ENCODE data around the gene GPR21.

Gene GPR21

DNA sequence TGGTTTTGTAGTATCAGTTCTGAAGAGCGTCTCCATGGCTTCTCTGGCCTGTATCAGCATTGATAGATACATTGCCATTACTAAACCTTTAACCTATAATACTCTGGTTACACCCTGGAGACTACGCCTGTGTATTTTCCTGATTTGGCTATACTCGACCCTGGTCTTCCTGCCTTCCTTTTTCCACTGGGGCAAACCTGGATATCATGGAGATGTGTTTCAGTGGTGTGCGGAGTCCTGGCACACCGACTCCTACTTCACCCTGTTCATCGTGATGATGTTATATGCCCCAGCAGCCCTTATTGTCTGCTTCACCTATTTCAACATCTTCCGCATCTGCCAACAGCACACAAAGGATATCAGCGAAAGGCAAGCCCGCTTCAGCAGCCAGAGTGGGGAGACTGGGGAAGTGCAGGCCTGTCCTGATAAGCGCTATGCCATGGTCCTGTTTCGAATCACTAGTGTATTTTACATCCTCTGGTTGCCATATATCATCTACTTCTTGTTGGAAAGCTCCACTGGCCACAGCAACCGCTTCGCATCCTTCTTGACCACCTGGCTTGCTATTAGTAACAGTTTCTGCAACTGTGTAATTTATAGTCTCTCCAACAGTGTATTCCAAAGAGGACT, 1.5 kb downstream of the GPR21 start:
- DNase-seq (ENCODE audit: low read depth): no peak

- no peak for DNase-seq (ENCODE audit: low read depth)
Observed at GRCh38 chr9:123035791-123036190, 2.3 kb downstream of the GPR21 start.

GRCh38 chr9:123036893-123037545, 3.6 kb downstream of the GPR21 start:
- no peak for DNase-seq (ENCODE audit: low read depth)

DNA sequence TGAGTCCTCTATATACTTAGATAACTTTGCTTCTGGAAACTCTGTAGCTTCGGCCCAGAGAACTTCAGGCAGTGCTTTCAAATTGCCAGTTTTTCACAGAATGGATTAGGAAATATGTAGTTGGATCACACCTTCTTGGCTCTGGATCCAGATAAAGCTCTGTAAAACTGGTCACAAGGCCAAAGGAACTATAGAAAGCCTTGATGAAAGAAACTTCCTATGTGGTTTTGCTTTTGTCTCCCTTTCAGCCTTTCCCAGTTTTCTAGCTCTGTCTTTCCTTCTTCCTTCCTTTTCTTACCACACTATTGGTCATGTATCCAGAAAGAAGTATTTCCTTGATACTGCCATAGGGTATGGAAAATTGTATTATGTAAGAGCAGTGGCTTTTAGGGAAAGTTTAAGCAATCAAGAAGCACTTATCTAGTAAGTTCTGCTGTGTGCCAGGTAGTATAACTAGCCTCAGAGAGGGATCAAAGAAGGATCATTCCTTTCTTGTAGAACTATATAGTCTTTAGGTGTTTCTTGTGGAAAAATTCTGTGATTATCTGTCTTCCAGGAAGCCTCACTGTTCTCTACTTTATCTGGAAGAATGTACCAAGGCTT, 6.3 kb downstream of the GPR21 start:
- no peak for DNase-seq (ENCODE audit: low read depth)

GRCh38 chr9:123040801-123041200, 7.3 kb downstream of the GPR21 start:
- DNase-seq (ENCODE audit: low read depth): no peak

- DNase-seq (ENCODE audit: low read depth): no peak
Observed at GRCh38 chr9:123041489-123041888, 8.0 kb downstream of the GPR21 start.

DNA sequence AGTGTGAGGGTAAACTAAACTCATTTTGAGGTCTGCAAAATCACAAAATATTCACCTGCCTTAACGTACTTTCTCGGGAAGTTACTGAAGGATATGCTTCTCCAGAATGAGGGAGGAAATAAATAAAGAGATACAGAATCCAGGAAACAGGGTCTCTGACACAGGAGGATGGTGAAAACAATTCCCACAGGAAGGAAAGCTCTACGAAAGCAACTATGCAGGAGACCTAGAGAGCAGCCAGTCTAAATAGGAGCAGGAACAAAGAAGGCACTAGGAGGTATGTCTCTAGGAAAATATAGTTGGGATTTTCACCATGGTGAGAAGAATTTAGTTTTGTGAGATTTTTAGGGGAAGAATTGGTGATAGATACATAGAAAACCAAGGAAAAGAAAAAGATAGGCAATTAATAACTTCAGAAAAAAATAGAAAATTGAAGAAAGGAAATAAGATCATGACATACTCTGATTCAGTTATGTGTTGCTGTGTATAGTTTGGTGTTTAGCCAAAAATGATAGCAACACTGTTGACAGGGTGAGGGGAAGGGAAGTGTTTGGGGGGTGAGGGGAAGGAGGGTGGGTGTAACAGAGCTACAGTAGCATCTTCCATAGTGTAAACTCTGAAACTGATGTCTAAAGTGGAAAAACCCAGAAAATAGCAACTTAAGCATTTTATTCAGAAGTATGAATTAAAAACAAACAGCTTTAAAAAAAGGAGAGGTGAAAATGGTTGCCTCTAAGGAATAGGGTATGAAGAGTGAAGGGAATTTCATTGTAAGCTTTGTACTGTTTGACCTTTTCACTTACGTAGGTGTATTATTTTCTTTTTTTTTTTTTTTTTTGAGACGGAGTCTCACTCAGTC, 9.8 kb downstream of the GPR21 start:
- DNase-seq (ENCODE audit: low read depth): no peak

GRCh38 chr9:123044586-123044985, 11.1 kb downstream of the GPR21 start:
- no peak for DNase-seq (ENCODE audit: low read depth)

- no peak for DNase-seq (ENCODE audit: low read depth)
Observed at GRCh38 chr9:123046406-123047195, 13.1 kb downstream of the GPR21 start.

- no peak for DNase-seq (ENCODE audit: low read depth)
Observed at GRCh38 chr9:123048748-123049147, 15.3 kb downstream of the GPR21 start.

GRCh38 chr9:123049589-123050222, 16.2 kb downstream of the GPR21 start:
- no peak for DNase-seq (ENCODE audit: low read depth)

DNA sequence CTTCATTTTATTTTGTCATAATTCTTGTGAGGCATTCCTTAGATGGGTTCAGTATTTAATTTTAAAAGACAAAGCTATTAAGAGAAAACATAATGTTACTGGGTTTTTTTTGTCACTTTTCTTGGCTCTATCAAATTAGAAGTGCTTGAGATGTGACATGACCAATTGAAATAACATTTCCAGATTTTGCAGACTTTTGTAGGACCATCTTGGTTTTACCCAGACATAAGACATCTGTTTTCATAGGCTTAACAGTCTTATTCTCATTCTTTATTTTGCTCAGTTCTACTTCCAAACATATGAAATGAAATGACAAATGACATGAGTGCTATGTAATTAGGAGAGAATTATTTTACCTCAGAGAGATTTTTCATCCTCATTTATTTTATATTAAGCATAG, 19.6 kb downstream of the GPR21 start:
- no peak for DNase-seq (ENCODE audit: low read depth)

DNA sequence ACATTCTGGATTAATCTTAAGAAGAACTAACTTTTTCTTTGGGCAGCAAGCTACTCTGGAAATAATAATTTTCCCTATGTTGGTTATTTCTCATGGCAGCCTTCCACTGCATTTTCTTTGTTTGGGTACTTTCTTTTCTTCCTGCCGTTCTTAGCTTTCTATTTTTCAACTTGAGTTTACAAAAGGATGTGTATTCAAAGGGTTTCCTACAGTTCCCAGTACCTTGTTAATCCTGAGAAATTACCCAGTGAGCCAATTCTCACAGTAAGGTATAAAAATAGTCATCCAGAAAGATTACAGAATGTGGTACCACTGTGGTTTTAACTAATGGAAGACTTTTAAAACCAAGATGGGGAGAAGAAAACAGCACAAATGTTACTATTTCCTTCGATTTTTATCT, 20.2 kb downstream of the GPR21 start:
- DNase-seq (ENCODE audit: low read depth): no peak

- DNase-seq (ENCODE audit: low read depth): no peak
Observed at GRCh38 chr9:123058834-123059233, 25.4 kb downstream of the GPR21 start.

DNA sequence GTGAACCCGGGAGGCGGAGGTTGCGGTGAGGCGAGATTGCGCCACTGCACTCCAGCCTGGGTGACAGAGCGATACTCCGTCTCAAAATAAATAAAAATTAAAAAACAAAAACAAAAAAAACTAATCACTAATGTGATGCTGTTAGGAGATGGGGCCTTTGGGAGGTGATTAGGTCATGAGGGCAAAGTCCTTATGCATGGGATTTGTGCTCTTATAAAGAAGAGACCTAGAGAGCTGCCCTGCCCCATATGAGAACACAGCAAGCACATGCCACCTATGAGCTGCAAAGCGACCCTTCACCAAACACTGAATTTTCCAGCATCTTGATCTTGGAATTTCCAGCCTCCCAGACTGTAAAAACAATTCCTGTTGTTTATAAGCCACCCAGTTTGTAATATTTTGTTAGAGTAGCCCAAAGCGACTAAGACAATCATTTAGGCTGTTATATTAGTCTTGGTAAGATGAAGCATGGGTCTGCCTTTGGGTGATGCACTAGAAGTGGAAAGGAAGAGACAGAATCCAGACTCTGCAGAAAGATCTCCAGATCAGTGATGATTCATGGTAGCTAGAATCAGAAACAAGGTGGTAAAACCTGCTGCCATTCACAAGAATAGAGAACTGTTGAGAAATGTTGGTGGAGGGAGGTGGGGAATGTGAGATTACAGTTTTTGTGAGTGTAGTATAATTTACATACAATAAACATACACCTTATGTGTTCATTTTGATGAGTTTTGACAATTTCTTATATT, 26.2 kb downstream of the GPR21 start:
- DNase-seq (ENCODE audit: low read depth): no peak

DNA sequence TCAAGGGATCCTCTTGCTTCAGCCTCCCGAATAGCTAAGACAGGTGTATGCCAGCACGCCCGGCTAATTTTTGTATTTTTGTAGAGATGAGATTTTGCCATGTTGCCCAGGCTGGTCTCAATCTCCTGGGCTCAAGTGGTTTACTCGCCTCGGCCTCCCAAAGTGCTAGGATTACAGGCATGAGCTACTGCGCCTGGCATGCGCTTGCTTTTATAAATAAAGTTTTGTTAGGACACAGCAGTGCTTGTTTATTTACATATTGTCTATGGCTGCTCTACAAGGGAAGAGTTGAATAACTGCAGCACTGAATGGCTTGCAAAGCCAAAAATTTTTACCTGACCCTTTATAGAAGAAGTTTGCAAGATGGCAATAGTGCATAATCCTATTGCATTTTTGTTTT, 27.7 kb downstream of the GPR21 start:
- no peak for DNase-seq (ENCODE audit: low read depth)

GRCh38 chr9:123062351-123063176, 29.1 kb downstream of the GPR21 start:
- no peak for DNase-seq (ENCODE audit: low read depth)

DNA sequence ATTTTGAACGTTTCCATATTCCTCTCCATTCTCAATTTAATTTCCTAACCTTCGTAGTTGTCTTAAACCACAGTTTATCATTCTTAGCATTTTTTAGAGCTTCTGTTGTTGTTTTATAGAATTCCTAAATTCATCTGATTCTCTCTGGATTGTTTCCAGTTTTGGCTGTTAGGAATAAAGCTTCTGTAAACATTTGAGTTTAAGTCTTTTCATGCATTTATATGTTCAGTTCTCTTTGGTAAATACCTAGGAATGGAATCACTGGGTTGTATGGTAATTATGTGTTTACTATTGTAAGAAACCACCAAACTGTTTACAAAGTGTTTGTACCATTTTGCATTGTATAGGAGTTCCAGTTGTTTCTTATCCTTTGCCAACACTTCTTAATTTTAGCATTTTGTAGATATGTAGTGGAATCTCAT, 29.7 kb downstream of the GPR21 start:
- no peak for DNase-seq (ENCODE audit: low read depth)

DNA sequence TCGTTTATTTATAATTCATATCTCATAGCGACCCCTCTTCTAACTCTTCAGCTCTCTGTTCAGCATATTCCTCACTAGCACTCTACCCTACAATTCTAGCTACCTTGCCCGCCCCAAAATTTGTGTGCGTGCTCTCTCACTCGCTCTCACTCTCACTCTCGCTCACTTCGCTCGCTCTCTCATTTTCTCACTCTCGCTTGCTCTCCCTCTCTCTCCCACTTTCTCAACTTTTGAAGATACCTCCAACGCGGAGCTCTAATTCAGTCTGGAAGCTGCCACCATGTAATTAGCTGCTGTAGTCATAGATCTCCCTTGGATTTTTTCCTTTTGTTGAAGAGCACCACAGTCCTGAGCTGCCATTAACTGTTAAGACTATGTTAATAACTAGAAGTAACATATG, 30.4 kb downstream of the GPR21 start:
- DNase-seq (ENCODE audit: low read depth): no peak

DNA sequence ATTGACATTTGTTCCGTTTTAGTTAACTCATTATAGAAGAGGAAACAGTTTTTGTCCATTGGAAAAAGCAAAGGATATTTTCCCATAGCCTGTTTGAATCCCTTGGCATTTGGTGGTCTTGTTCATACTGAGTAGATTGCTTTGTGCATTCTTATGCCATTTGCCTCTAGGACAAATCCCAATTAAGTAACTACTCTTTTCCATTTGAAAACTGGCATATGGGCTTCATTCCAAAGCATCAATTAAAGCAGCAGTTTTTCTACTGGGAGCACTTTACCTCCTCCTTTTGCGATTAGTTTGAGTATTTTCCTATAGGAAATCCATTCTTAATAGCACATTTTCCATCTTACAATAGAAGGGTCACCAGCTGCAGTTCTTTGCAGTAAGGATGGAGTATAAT, 31.2 kb downstream of the GPR21 start:
- no peak for DNase-seq (ENCODE audit: low read depth)
